Left lobe of liver (tissue), 2 donors: Measurements from ENCODE around the gene SLC23A2. TPM values are rescaled to one million over a fixed set of nuclear protein-coding genes. Genes with fewer than 3 reads are reported as not detected.
A peak's percentile ranks its signal among the peaks of the same experiment; 100 is the strongest.

Source experiments
- ATAC-seq: fragments of 200-7000 bp; cut with Tn5 transposase; one replicate; pipeline ENCODE4 v1.9.1; 2020; ENCODE audit warnings: mild to moderate bottlenecking, moderate library complexity
- DNase-seq: peaks from one replicate; pipeline ENCODE4 v3.0.0-alpha.2; 2020; ENCODE audit warnings: low spot score
- total RNA-seq: library from RNA; stranded (reverse); gene quantifications from one replicate; pipeline ENCODE4 v1.2.1, GENCODE V29; 2021
- donor health status: DM: no; HTN: no; CAD: no; lungs with moderate emphysema.
- donor health status: DM: no; HTN: yes; CAD: no.

SLC23A2 gene
- total RNA-seq, 1 donor from 2014 or later = 27.4 TPM

DNA sequence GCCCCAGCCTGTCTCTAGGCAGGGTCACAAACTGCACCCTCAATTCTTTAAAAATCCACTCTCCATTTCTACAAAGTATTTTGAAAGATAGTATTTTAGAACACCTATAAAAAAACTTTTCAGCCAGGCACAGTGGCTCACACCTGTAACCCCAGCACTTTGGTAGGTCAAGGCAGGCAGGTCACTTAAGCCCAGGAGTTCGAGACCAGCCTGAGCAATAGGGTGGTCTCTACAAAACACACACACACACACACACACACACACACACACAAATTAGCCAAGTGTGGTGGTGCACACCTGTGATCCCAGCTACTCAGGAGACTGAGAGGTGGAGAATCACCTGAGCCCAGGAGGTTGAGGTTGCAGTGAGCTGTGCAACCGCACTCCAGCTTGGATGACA lies 30.2 kb downstream of the SLC23A2 start:
- ATAC-seq = no peak
- DNase-seq = no peak

DNA sequence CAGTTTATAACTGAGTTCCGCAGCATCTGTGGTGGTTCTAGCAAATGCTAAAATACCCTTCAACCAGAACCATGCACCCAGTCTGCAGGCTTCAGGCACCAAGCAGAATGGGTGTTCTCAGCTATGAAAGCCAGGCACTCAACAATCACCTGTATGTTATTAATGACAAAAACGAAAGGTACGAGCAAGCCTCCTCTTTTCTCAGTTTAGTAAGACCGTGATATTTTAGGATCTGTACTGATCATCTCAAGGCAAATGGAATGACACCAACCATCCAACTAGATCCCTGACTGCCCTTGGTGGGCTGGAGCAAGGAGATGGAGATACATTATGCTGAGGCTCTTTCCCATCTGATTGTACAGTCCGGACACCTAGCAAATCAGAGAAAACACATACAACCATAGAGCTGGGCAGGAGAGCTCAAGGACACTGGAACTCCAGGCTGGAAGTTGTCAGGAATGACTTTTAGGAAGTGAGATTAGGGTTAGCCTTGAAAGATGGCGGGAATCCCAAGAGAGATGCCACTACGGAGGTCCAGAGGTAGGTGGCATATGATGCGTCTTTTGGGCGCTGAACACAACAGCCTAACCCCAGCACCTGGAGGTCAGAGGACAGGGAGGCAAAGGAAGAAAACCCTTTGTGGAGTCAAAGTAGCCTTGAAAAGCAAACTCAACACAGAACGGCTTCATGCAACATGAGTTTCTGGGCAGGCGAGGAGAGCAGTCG lies 33.4 kb downstream of the SLC23A2 start:
- DNase-seq (no peak), ATAC-seq (peak; percentile 21)

DNA sequence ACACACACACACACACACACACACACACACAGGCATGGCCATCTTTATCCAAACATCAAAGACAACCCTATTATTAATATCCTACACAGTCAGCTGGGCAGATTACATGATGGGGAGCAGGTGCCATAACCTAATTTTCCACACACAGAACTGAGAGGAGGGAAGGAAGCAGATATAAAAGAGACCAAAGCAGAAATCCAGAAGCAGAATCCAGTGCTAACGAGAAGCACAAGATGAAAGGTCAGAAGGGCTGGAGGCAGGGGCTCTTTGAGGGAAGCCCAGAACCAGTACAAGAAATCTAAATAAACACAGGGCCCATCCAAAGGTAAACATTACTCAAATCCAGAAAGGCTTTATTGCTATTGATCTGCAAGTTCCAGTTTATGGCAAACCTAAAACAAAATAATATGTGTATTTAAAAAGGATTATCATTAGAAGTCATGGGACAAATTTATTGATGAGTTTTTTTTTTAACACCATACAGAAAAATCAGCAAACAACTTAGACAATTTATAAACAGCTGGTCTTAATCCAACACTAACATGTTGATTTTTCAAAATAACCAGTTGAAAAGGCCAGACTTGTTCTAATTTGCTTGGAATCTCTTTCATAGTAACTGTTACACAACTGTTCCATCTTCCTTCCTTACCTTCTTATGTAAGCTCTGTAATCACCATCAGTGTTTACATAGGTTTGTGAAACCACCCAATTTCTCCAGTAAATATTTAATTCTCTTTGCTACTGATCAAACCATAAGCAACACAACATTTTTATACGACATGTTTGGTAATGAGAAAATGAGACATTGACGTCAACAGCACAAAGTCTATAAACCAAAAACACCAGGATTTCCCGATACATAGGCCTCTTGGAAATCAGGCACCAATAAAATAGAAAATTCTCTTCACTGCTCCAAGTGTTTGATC lies 34.2 kb downstream of the SLC23A2 start:
- peak; percentile 73 for ATAC-seq
- peak; percentile 67 for DNase-seq

DNA sequence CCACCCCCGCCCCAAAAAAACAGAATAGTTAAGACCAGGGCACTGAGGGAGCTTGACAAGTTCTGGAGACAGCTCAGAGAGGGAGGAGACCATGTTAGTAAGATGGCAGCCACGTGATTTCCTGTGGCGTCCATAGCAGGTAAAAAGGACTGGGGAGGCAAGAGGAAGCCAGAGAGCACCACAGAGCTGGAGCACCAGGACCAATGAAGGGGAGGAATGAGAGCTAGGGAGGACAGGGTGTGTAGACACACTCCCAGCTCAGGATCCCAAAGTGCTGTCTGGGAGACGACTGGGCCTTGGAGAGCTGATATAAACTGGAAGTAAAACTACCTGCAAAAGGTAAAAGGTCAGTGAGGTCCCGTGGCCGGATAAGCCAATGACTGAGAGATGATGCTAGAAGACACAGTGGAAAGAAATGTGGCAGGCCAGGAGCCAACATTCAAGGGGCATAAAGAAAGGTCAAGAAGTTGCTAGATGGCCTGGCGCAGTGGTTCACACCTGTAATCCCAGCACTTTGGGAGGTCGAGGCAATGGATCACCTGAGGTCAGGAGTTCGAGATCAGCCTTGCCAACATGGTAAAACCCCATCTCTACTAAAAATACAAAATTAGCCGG lies 39.0 kb downstream of the SLC23A2 start:
- no peak for DNase-seq
- ATAC-seq = peak; percentile 12

DNA sequence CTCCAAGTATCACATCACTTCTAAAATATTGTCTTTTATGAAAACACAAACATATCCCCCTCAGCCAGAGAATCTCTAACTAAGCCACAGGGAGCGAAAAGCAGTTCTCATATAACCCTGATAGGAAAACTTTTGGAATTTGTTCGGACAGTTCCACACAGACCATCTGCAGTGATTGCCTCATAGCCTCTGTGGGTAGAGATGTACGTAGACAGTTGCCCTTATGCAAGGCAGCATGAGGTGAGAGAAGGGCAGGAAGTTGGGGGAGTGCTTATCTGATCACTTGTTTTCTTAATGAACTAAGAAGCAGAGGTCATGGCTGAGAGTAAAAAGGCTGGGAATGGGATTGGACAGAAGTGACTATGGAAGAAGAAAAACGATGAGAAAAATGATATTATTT lies 39.6 kb downstream of the SLC23A2 start:
- ATAC-seq = peak; percentile 77
- peak; percentile 85 for DNase-seq

DNA sequence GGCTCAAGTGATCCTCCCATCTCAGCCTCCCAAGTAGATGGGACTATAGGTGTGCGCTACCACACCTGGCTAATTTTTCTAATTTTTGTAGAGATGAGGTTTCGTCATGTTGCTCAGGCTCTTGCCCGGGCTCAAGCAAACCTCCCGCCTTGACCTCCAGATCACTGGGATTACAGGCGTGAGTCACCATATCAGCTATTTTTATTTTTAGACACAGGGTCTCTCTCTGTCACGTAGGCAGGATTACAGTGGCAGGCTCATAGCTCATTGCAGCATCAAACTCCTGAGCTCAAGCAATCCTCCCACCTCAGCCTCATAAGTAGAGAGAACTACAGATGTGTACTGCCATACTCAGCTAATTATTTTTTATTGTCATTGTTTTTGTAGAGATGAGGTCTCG lies 41.7 kb downstream of the SLC23A2 start:
- DNase-seq (no peak), ATAC-seq (no peak)

DNA sequence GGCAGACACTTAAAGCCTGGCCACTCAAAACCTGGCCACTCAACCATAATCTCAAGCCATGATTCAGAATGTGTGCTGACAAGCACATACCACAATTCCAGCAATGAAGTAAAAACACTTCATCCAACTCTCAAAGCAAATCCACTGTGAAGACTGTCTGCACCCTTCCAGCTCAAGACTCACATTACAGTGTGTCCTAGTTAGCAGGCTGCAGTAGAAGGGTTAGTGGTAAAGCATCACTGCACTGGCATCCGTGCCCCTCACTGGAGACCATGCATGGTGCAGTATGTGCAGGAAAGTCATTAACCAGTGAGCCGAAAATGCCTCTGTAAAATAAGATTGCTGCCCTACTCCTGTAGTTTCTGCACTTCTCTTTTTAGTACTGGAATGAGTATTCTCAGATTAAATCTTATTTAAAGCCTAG lies 43.4 kb downstream of the SLC23A2 start:
- ATAC-seq (no peak), DNase-seq (no peak)

DNA sequence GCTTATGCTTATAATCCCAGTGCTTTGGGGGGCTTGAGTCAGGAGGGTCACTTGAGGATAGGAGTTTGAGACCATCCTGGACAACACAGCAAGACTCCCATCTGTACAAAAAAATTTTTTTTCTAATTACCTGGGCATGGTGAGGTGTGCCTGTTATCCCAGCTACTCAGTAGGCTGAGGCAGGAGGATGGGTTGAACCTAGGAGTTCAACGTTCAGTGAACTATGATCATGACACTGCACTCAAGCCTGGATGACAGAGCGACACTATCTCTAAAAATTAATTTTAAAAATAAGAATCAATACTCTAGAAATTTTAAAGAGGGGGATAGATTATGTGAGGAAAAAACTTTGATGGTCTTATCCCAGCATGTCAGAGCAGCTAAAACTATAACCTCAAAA lies 44.1 kb downstream of the SLC23A2 start:
- peak; percentile 57 for ATAC-seq

DNA sequence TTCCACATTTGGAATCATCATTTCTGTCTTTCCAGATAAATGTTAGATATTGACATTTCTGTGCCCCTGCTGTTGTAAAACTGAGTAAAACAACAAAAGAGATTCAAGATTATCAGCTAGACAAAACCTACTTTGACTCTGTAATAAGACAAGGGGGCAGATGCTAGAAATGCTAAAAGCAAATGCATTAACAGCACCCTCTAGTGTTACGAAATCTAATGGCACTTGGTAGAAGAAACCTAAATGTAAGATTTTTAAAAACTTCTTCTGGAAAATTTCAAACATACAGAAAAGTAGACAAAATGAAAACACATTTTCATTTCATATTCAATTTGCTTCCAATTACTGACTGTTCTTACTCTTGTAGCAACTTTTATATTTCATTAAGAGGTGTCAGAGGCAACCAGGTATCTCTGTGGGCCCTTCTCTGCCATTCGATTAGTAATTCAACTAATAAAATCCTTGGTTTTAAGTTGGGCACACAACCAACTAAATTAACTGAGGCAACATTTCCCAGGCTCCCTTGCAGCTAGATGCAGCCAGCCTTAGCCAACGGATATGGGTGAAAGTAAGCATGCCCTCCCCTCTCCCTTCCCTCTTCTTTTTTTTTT lies 45.0 kb downstream of the SLC23A2 start:
- DNase-seq (no peak), ATAC-seq (peak; percentile 75)

More for the DNA sequence above, 44.1 kb downstream of the SLC23A2 start:
- DNase-seq = no peak

DNA sequence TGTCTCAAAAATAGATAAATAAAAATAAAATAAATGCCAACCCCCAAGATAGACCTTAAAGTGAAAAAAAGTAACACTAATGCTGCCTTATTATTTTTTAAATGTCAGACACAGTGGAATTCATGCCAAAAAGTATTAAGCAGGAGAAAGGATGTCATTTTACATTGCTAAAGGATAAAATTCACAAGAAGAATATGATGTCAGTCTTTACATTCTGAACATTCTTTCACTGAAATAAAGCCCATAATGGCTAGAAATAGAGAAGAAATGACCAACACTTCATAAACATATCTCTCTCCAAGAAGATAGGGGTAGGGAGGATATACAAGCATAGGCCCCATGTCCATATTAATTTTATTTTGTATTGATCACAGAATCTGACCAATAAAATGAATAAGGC lies 47.4 kb downstream of the SLC23A2 start:
- no peak for ATAC-seq

DNA sequence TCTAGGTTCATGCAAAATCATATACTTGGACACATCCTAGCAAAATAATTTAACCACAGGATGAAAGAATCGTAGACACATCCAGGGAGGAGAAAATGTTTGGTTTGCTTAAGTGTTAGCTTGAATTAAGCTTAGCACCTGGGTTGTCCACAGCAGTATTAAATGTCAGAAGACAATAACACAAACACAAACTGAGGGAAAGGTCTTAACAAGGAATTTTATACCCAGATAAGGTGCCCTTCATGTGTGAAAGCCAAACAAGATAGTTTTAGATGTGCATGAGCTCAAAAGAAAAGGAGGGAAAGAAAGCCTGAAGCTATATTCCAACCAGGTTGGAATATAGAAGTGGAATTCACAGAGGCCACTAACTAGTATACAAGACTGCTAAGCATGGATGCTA lies 49.1 kb downstream of the SLC23A2 start:
- DNase-seq (no peak), ATAC-seq (no peak)

More for the DNA sequence above, 47.4 kb downstream of the SLC23A2 start:
- DNase-seq = no peak

DNA sequence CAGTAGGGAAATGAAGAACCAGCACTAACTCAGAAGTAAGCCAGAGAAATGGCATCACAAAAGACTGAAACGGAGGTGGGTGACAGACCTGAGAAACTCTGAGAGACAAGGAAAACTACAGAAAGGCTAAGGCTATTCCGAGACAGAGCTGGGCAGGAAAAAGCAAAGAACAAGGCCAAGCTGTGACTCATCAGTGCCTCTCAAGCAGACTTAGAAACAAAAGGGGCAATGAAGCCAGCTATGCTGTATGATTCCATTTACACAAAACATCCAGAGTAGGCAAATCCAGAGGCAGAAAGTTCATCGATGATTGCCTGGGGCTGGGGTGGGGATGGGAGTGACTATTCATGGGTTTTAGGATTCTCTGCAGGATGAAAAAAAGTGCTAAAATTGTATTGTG lies 50.0 kb downstream of the SLC23A2 start:
- DNase-seq = no peak
- ATAC-seq = no peak

DNA sequence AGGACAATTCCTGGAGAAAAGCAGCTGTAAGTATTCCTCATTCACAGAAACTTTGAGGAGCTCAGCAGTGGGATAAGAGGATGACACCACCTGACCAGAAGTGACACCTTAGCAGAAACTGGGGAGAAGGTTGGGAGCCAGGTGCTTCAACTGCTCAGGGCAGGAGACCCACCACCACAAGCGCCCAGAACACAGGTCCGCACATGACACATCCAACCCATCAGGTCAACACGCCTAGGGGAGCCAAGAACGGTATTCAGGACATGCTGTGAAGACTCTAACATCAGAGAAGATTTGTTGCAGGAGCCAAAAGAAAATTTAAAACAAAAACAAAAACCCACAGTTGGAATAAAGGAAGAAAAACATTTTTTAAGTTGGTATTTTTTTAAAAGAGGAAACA lies 50.5 kb downstream of the SLC23A2 start:
- ATAC-seq (no peak), DNase-seq (no peak)

DNA sequence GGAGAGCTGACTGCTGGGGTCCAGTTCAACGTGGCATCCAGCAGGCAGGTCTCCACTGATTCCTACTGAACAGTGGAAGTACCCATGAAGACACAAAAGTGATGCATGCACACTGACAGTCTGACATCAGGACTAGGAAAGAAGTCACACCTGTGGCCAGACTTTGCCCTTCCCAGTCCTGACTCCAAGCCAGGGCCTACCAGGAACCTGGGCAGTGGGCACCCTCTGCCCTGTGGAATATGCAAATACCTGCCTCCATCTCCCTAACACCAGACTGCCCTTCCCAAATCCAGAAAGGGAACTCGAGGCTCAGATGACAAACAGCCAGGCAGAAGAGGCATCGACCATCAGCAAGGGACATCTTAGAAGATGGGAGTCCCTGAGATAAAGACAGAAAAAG lies 50.9 kb downstream of the SLC23A2 start:
- ATAC-seq = peak; percentile 52

DNA sequence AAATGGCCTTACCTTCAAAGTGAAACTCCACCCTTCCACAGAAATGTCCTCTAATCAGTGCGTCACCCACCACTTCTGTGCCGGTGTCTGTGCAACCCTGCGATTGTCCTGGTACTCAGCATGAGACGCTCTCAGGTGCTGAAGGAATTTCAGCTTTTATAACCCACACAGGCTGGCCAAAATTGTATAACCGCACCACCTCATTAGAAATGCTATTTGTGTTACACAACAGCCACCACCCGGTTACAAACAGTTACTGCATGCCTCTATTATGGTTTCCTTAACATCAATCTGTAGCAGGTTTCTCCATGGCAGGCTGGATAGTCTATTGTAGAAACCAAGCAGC lies 51.5 kb downstream of the SLC23A2 start:
- ATAC-seq (peak; percentile 83), DNase-seq (peak; percentile 53)

More for the DNA sequence above, 50.9 kb downstream of the SLC23A2 start:
- peak; percentile 55 for DNase-seq

DNA sequence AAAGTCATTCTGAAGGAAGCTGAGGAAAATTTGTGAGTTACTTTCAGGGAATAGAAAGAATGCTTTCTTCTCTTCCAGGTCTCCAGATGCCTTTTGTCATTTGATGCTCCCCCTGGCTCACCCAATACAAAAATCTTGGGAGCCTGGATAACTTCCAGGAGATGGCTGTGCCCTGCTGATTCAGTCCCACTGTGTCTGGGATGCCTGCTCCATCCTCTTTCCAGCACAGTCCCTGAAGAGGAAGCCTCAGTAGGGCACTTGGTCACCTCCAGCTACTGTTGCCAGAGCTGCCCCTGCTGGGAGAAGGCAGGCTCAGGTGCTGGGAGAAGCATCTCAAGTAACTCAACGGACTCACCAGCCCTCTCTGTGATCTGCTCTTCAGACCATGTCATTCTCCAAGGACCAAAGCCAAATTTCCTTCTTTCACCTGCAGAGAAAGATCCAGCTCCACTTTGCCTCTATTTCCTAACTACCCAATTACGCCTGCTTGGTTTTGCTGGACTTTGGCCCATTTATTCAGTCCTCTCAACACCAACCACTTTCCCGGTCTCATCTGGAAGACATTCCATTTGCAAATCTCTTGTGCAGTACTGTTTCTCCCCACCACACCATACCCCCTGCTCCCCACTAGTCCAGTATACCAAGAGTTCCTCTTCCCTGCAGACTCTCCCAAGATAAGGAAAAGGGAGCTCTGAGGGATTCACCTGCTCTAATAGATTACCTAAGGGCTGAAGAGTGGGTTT lies 53.3 kb downstream of the SLC23A2 start:
- DNase-seq (peak; percentile 63), ATAC-seq (peak; percentile 56)

DNA sequence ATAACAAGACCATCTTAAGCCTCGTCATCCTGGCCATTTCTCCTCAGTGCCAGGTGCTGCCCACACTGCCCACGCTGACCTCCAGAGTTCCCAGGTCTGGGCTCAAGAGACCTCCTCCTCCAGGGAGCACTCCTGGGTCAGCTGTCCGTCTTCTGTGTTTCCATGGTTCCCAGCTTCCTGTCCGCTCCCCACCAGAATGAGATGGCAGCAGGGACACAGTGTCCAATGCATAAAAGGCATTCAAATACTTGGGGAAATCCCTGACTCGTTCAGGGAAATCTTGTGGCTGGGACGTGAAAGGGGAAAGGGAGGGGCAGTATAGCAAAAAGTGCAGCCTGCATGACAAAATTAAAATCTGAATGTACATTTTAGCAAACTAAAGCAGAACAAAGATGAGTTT lies 54.3 kb downstream of the SLC23A2 start:
- ATAC-seq = no peak
- DNase-seq = no peak

DNA sequence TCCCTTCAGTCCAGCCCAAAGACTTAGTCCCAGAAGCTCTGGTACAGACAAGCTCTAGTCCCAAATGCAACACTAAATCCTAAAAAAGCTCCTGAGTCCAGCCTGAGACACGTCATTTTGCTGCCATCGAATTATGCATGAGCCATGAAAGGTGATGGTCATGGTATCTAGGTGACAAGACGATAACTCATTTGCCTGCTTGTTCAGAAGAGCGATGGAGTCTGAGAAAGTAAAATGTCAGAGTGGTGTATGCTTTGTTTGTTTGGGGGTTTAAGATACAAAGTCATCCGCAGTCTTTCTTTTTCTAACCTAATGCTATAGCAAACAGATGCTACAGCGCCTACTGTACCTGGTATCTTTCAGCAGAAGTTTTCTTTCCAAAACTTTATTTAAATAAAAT lies 54.7 kb downstream of the SLC23A2 start:
- ATAC-seq (no peak), DNase-seq (no peak)

DNA sequence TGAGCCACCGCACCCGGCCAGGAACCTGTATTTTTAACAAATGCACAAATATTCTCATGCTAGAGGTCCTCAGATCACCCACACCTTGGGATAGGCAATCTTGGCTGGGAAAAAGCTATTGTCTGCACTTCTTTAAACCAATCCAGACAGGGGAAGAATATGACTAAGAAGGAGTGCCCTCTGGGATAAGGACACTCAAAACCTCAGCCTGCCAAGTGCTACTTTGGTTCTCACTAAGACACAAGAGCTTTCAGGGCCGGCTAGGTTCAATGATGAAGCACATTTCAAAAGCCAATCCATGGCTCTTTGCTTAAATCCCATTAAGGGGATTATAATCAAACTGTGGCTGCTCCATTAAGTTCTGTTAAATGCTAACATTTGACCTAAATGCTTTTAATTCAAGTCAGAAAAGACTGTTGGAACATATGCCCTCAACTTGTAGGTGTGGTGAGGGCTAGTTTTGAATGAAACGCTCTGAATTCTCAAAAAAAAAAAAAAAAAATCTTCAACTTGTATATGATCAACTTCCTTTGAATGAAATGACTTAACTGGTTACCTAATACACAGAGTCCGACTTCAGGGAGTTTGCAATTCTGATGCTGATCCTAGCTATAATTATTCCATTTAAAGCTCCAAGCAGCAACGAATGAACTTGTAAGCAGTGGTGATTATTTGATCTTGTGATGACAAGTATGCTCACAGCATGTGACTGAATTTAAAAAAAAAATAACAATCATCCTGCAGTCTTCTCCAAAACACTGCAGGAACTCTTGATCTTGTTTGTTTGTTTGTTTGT lies 56.6 kb downstream of the SLC23A2 start:
- DNase-seq (no peak), ATAC-seq (no peak)

DNA sequence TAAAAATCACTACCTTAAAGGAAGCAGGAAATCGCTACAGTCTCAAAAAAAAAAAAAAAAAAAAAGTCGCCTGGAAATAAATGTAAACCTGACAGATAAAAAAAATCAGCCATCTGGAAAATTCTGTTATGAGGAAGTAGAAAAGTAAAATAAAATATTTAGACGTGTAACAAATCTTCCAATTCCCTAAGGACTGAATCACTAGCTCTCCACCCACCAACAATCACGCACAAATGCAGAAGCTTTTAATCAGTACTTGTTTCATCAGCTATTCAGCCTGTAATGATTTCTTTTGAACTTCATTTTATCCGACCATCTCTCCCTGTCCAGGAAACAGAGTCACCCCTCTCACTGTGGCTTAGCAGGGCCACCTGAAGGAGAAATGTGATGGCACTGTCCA lies 59.0 kb downstream of the SLC23A2 start:
- DNase-seq (no peak), ATAC-seq (no peak)
